Medulla oblongata (tissue), 1 donor: Measurements from ENCODE around the gene PPFIA2.

ENCODE experiments used
- DNase-seq: peaks from one replicate; pipeline ENCODE4 v3.0.0-alpha.2; 2015; ENCODE audit errors: extremely low spot score

PPFIA2 gene

DNA sequence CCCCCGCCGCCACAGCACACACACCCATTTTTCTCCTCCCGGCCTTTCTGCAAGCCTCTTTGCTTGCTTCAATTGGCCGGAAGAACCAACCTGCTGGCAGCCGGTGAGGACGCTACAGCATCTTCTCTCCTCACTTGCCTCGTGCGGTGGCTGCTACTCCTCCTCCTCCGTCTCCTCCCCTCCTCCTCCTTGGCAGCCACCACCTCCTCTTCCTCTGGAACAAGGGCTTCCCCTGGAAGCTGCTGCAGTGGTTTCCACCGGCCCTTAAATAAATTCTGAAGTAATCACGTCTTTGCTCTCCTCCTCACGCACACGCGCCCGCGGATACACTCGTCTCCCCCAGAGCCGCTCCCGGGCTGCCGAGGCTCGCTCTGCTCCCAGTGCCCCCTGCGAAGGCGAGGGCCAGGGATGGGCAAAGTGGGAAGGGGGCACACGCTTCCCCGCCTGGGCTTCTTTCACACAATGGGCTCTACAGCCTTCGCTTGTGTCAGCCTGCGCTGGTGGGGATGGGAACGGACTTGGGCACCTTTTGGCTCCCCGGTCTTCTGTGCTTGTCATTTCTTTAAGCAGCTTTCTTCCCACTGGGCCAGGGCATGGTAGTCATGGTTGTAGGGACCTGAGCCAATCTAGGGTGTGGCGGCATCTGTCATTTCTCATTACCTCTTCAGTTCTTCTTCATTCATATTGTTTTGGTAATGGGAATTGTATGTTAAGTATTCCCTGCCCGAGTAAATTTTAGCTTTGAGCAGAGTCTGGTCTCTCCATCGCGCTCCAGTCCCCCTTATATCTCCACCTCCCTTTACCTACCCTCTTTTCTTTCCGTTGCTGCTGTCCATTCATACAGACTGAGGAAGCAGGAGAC lies at the start of gene PPFIA2:
Gene PPFIA2, minus strand, starts transcription at position 161 of the 862 bp plus-strand sequence.
- peak; percentile 55 for DNase-seq

DNA sequence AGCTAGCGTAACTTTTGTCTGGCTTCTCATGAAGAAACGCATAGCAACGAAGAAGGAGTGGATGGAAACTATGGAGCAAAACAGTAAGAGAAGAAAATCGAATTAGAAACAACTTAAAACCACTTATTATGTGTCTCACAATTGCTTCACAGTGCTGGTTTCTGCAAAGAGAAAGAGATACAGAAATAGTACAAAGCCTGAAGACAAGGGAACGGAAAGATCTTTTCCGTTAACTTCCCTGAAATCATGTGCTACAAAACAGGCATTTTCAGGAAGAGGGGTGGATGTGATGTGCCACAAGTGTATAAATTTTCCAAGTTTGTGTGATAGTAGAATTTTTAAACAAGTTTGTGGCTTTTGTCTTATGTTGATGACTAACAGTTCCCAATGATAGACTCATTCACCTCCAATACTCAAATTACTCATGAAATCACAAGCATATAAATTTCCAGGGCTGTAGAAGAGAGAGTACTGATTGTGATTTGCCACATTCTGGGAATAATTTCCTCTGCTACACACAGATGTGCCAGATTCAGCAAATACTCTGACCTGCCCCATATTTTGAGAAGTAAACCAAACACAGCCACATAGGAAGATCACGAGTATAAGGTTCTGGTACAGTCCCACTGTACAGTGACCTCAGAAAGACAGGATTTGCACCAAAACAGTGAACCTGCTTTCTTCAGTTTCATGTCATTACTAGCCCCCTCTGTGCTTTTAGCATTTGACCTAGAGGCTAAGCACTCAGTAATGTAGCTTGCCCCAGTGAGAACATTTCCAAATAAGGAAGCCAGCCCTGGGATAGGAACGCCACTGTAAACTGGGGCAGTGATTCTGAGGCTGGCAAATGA lies 41.4 kb upstream of the PPFIA2 start:
- peak; percentile 42 for DNase-seq

DNA sequence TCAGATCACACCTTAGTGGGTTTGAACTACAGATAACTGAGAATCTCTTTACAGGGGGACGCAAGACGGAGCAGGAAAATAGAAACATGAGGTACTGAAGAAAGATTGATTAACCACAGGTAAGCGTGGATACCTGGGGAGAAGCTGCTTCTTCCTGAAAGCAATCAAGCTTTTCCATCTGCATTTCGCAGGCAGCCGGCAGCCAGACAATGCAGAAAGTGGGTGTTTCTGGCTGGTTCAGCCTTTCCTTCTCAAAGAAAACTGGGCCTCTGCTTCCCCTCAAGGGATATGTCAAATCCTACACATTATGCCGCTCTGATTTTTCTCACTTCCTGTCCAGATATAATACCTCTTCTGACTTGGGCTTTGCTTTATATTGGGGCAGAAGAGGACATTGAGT lies 39.1 kb upstream of the PPFIA2 start:
- no peak for DNase-seq

DNA sequence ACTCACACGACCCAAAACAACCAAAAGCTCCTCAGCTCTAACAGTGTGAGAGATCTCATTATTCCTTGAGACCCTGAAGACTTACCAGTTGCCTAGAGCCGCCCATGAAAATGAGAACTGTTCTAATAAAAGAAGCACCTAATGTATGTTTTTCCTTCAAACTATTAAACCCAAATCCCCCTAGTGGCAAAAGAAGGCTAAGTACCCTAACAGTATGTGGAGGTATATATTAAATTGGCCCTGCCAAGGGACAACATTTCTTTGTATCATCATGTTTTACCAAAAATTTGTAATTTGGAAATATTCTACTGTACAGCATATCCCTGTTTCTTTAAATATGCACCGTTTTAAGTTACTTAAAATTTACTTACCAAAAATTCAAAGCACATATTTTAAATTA lies 38.0 kb upstream of the PPFIA2 start:
- no peak for DNase-seq

DNA sequence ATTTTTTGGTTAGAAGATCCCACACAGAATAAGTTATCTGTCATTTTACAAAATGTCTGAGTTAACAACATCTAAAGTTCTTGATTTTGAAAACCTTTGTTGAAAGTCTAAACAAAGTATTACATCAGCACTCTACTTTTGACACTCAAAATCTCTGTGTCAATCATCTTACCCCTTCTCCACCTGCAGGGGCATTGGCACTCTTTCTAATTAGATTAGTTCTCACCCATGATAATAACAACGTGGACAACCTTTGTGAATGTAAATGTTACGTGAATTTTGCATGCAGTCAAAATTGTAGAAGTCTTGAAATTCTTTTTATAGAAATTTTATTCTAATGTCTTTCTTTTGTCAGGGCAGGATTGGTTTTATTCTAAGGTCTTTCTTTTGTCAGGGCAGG lies 33.5 kb upstream of the PPFIA2 start:
- no peak for DNase-seq

DNA sequence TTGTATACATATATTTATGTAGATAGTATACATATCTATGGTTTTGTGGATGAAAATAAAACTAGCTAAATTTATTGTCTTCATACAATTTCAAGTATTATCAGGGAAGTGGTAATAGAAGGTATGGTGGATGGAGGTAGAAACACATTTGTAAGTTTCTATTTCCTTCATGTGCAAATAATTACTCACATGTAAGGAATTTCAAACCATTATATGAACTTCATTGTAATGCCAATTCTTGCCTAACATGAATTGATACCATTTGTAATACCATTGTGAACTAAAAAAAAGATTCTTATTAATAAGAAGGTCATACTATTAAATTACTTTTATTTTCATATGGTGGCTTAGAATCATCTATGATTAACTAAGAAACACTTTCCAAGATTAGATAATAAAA lies 20.1 kb upstream of the PPFIA2 start:
- DNase-seq = no peak

DNA sequence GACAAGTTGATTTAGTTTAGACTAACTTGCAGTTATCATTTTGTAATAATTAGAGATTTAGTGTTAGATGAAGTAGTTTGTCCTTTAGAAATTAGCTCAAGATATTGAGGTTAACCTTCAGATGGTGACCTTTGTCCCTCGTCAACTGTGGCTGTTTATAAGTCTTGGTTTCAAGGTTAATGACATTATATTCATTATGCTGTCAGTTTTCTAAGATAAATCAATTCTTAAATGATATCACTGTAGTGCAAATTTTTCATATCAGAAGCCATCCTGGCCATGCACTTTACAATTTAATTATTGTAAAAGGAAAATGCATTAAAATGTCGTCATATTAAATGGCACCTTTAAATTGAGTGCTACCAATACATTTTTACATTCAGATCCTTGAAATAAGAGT lies 19.6 kb upstream of the PPFIA2 start:
- DNase-seq = no peak

DNA sequence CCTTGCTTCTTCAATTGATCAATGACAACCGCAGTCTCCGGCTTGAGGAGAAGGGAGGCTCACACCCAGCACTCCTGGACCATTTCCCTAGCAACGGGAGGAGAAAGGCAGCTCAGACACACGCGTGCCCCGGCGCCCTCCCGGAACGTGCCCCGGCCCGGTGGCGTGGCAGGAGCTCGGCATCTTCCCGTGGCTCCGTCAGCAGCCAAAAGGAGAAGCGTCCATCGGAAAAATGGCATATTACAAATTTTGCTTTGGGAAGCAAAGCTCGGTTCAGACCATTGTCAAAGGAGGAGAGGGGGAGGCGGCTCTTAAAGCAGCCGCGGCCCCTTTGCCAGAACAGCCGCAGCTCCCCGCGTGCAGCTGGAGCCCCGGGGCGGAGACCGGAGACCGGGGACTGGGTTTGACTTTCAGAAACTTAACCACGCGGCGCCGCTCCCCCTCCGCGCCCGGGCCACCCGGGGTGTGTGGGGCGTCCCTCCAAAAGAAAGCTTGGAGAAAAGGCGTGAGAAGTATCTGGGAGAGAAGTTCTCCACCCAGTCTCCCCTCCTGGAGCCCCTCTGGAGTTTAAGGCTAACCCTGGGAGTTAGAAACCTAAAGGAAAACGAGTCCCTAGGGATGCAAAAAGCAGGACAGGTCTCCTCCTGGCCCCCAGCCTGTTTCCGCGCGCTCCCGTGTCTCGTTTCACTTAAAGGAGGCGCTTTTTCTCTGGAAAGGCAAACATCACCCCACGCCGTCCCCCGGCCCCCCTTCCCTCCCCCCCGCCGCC lies 545 bp downstream of the PPFIA2 start:
- DNase-seq = peak; percentile 41

DNA sequence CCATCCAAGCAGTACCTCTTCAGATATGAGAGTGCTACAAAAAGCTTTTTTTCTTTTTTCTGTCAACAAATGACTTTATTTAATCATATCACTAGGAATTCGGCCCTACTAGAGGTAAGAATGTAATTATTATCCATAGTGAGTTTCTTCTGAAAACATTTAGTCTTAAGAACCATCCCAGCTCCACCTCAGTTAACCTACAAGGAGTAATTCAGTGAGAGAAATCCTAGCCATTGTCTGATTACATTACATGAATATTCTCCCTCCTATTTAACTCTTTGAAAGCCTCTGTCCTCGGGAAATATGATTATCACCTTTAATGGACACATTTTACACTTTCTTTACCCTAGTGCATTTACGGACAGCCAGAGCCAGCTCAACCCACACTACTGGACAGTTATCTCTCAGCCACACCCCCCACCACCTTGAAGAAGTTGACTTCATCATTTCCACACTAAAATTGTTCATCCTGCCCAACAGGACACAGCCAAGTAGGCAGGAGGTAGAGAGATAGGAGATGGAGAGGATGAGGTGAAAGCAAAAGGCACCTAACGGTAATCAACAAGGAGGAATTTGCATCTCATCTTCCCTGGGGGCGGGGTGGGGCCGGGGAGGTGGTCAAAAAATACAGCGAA lies 1.3 kb downstream of the PPFIA2 start:
- peak; percentile 7 for DNase-seq

DNA sequence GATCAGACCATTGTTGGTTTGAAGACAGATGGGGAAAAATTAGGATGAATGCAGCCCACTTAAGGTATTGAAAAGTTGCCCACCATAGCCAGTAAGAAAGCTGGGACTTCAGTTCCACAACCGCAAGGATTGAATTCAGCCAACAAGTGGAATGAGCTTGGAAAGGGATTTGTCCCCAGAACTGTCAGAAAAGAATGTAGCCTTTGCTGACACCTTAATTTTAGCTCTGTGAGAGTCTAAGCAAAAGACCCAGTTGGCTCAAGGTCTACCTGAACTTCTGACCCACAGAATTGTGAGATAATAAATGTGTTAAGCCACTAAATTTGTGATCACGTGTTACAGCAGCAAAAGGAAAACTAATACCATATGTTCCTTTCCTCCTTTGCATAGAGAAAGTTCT lies 29.4 kb downstream of the PPFIA2 start:
- DNase-seq = no peak

DNA sequence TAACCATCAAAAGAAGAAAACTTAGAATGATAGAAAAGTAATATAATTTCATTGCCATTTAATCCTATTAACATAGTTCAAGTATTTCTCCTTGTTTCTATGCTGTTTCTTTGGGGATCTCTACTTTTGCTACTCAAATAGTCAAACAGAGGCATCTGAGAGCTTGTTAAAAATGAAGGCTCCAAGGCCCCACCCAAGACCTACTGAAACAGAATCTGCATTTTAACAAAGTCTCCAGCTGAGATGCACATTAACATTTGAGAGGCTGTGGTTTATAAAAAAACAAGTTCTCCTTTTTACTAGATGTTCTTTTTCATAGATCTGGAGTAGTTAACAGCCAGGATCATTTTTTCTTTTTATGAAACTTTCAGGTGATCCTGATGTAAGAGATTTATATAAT lies 31.8 kb downstream of the PPFIA2 start:
- no peak for DNase-seq

DNA sequence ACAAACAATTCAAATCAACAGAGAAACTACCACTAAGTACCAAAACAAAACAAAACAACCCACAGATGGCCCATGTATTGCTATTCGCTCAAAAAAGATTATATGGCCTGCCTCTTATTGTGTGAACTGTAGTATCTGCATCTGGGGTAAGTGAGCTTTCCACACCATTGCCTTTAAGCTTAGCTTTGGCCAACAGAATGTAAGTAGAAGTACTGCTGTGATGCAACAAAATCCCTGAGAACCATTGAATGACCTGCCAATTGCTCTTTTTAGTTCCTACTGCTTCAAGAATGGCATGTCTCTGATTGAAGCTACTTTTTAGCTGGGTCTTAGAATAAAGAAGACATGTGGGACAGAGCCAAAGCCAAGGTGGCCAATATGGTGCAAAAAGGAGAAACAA lies 32.5 kb downstream of the PPFIA2 start:
- DNase-seq = peak; percentile 11

DNA sequence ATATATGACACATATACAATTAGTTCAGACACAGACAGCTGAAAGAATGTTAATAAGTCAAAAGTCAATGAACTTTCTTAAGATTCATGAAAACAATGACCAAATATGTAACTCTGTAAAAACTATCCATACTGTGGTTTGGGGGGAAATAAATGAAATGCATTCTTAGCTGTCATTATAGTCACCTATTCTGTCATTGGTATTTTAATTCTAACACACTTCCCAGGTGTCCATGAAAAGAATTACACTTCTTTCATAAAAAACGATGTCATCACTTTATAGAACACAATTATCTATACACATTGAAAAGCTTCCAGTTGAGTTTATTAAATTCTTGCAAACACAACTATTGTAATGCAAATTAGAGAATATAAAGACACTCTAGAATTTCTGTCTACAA lies 35.8 kb downstream of the PPFIA2 start:
- DNase-seq = no peak

DNA sequence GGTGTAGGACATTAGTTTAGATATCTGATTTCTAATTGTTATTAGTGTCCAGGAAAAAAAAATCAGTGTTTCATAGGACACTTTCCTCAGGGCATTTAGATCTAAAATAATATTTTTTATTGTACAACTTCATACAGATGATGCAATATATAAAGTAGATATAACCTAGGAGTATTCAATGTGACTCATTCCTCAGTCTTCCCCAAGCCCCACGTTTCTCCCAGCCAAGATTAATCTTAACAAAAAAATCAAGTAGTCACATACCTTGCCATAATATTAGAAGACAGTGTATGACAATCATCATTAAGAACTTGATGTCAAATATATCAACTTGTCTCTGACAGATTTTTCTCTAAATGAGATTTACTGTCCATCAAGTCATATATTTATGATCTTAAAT lies 37.1 kb downstream of the PPFIA2 start:
- DNase-seq = no peak

DNA sequence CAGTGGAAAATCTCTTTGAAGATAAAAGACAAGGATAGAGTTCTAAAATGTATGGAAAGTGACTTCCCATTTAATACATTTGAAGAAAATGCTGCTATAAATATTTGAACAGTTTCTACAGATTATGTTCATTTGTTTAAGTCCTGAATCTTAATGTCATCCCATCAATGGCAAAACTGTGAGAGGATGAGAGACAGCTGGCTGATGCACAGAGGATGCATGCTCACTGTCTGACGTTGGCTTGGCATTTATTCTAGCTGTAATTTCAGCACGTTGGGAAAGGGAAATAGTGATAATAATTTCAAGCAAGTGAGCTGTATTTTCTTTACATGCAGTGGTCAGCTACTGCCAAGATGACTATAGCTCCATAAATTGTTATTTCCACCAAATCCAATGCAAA lies 40.5 kb downstream of the PPFIA2 start:
- no peak for DNase-seq

DNA sequence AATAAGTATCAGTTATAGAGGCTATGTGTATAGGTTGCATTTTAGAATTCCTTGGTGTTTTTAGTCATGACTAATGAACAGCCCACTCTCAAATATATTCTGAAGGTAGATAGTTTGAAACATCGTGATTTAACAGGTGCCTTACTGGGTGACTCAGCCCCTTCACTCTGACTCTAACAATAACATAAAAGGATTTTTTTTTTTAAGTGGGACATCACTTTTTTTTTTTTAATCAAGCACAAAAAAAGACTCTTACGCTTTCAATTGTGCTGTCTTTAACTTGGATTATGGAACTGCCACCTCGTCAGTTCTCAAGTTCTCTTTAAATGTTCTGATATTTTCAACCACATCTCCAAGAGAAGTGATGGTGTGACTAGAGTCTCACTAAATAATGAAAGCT lies 46.6 kb downstream of the PPFIA2 start:
- no peak for DNase-seq

DNA sequence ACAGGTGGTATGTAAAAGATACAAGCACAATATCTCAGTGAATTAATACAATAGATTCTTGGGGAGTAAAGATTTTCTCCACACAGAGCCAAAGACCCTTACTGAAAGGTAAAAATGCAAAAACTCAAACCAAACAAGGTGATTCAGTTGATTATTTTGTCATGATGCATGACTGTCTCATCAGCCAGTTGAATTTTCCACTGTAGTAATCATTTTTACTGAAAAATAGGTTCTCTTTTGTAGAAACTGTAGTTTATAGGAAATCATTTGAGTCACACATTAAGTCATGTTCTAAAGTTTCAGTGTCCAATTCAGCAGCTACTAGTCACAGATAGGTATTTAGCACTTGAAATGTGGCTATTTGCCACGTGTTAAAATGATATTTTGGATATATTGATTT lies 53.6 kb downstream of the PPFIA2 start:
- DNase-seq = no peak

DNA sequence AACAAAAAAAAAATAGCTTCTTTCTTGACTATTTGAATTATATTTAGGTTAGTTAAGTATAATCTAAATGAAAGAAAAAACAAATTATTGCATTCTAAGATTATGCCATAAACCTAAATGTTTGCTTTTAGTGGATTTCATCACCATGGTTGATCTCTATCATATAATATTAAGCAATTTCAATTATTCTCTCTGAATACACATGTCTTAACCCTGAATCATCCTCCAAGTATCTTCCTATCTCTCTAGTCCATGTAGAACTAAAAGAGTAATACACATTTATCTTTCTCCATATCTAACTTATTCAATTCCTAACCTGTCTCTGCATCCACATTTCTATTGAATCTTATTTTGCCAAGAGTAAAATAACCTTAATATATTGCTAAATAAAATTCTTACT lies 59.6 kb downstream of the PPFIA2 start:
- DNase-seq = no peak

DNA sequence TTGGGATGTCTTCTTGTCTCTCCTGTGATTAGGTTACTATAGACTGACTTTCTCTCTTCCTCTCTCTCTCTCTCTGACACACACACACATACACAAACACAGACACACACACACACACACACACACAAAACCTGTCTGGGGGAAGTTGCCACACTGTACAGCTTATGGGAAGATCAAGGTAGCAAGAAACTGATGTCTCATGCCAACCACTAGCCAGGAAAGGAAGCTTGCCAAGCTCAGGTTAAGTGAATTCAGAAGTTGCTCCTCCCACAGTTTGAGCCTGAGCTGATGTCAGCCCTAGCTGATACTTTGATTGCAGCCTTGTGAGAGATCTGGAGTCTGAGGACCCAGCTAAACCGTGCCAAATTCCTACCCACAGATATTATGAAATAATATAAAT lies 67.1 kb downstream of the PPFIA2 start:
- no peak for DNase-seq

DNA sequence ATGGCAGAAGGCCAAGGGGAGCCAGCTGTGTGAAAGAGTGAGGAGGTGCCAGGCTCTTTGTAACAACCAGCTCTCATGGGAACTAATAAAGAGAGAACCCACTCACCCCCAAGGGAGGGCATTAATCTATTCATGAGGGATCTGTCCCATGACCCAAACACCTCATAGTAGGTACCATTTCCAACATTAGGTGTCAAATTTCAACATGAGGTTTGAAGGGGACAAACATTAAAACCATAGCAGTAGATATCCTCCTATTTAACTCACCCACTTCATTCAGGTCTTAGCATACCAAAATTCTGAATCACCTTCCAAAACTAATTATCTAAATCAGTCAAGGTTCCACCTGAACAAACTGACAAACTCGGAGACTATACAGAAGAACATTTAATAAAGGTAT lies 75.3 kb downstream of the PPFIA2 start:
- no peak for DNase-seq

DNA sequence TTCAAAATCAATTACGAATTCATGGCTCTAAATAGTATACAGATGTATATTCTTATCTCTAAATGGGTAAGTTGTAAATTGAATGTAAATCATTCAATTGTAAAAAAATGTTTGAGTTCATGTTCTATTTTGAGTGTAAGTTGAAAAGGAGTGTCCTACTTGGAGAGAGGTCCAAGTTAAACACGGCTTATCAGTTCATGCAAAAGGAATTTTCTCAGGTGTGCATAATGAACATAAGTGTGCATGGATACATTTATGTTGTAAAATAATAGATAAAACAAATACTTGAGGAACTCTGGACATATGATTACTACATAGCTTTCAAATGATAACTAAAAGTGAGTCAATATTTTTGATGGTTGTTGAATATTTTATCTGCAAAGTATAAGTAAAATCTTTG lies 79.5 kb downstream of the PPFIA2 start:
- no peak for DNase-seq

DNA sequence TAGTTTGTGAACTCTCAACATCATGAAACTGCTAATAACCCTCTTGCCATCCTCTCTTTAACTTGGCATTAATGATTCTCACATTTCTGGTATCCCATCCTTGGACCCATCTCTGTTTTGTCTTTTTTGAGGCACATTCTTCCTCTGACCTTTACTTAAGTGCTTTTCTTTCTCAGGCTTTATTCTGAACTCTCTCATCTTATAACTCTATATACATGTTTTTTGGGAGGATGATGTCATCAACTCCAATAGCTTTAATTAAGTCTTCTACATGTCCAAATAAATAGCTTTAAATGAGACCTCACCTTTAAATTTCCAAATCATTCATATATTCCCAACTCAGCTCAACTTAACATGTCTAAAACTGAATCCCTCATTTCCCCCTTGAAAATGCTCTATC lies 88.4 kb downstream of the PPFIA2 start:
- no peak for DNase-seq
